SK-N-MC (cell line): Measurements from ENCODE around the gene LCE5A.

Source experiments
- EZH2 ChIP-seq: fragments of 200-600 bp; sonication (generic); IDR thresholded peaks from one replicate; pipeline ENCODE4 v1.6.1; 2017; ENCODE audit warnings: antibody characterized with exemption
- POLR2AphosphoS5 ChIP-seq: IDR thresholded peaks from 2 replicates; pipeline ENCODE4 v1.6.1; 2012; ENCODE audit warnings: mild to moderate bottlenecking, low read depth, low read length, borderline replicate concordance

- no peak for TF ChIP-seq EZH2
- no peak for TF ChIP-seq POLR2AphosphoS5
These were observed 3.6 kb upstream of the LCE5A start for GRCh38 chr1:152506899-152507498.
